GM12878 (cell line): ENCODE measurements around the gene RAB8A. TPM values are rescaled to one million over a fixed set of nuclear protein-coding genes. Genes with fewer than 3 reads are reported as not detected.
"Not testable (repeated sequence)": the region's sequence is repeated elsewhere in the genome, so short reads cannot be mapped to it uniquely, and the experiment has no call there.

Experiments
- ATAC-seq: fragments of 200-7000 bp; cut with Tn5 transposase; 3 replicates; pipeline ENCODE4 v1.9.1; 2020; ENCODE audit warnings: mild to moderate bottlenecking, moderate library complexity
- BruUV-seq: library from RNA; stranded (reverse); fragments of 400-500 nt; replicated peaks from 2 replicates; lab custom pipeline; 2021; lab: Mats Ljungman, UMichigan
- CTCF ChIA-PET: fragments of 300-600 bp; sonication (Branson Sonifier 250); formaldehyde crosslinking; extraction: SDS; loops from one replicate; lab custom pipeline; 2021; ENCODE audit warnings: inconsistent platforms; lab: Yijun Ruan, JAX
- POLR2A ChIA-PET: fragments of 350-600 bp; formaldehyde crosslinking; extraction: SDS; loops from one replicate; lab custom pipeline; 2021; ENCODE audit warnings: inconsistent platforms; lab: Charles Lee
- RAD21 ChIA-PET: fragments of 300-600 bp; sonication (Branson Sonifier 250); formaldehyde crosslinking; loops from one replicate; lab custom pipeline; 2023; ENCODE audit warnings: antibody characterized with exemption; ENCODE audit not compliant: unreplicated experiment; lab: Charles Lee
- SMC1A ChIA-PET: fragments of 300-600 bp; sonication (Branson Sonifier 250); formaldehyde crosslinking; loops from one replicate; lab custom pipeline; 2023; ENCODE audit not compliant: unreplicated experiment, uncharacterized antibody; lab: Charles Lee
- DNase-seq: peaks from one replicate; pipeline ENCODE4 v3.0.0-alpha.2; 2011; ENCODE audit warnings: low read depth, low spot score
- FAIRE-seq: peaks from 3 replicates; lab custom pipeline; 2011; peaks lifted over from hg19 to GRCh38; lab: Jason Lieb, UNC
- H2AFZ ChIP-seq: 2 replicates; pipeline ENCODE4 v1.6.0; 2011; ENCODE audit warnings: low read depth, low read length, control low read depth; ENCODE audit not compliant: control insufficient read depth
- H3K27ac ChIP-seq: 2 replicates; pipeline ENCODE4 v1.5.1; 2011; ENCODE audit warnings: control low read depth; ENCODE audit not compliant: control insufficient read depth, insufficient read depth
- H3K27me3 ChIP-seq, 2 experiments: replicated peaks in 1 of 2; 2 replicates each; pipeline versions ENCODE4 v1.6.0 to v1.6.1; 2011; ENCODE audit warnings: low read length in 1 of 2; ENCODE audit not compliant: control insufficient read depth in 2 of 2, insufficient read depth in 2 of 2
- H3K36me3 ChIP-seq, 2 experiments: 2 replicates each; pipeline ENCODE4 v1.5.1; 2011; ENCODE audit warnings: low read length in 1 of 2; ENCODE audit not compliant: control insufficient read depth in 2 of 2, insufficient read depth in 2 of 2
- H3K4me1 ChIP-seq: 2 replicates; pipeline ENCODE4 v1.6.1; 2011; ENCODE audit warnings: mild to moderate bottlenecking, low read length, moderate library complexity, mixed read lengths; ENCODE audit not compliant: control insufficient read depth, insufficient read depth
- H3K4me2 ChIP-seq: 2 replicates; pipeline ENCODE4 v1.6.0; 2011; ENCODE audit warnings: control low read depth; ENCODE audit not compliant: control insufficient read depth, insufficient read depth
- H3K4me3 ChIP-seq: fragments of 200-600 bp; sonication (generic); 2 replicates; pipeline ENCODE4 v1.5.1; 2016
- H3K79me2 ChIP-seq: 2 replicates; pipeline ENCODE4 v1.6.0; 2011; ENCODE audit warnings: low read length; ENCODE audit not compliant: control insufficient read depth, insufficient read depth
- H3K9ac ChIP-seq: 2 replicates; pipeline ENCODE4 v1.8.0; 2011; ENCODE audit warnings: low read length, control low read depth, mixed read lengths; ENCODE audit not compliant: control insufficient read depth, insufficient read depth
- H3K9me3 ChIP-seq: replicated peaks from 3 replicates; pipeline ENCODE4 v1.5.1; 2011; ENCODE audit warnings: mild to moderate bottlenecking, low read length; ENCODE audit not compliant: control insufficient read depth, insufficient read depth
- H4K20me1 ChIP-seq: 2 replicates; pipeline ENCODE4 v1.6.0; 2011; ENCODE audit not compliant: control insufficient read depth, insufficient read depth
- POLR2A ChIP-seq: IDR thresholded peaks from 2 replicates; pipeline ENCODE4 v1.6.1; 2011; ENCODE audit warnings: low read depth, mild to moderate bottlenecking, low read length
- POLR2AphosphoS5 ChIP-seq: IDR thresholded peaks from 2 replicates; pipeline ENCODE4 v1.6.1; 2011; ENCODE audit warnings: mild to moderate bottlenecking, low read length, inconsistent platforms
- WRNIP1 ChIP-seq: IDR thresholded peaks from 2 replicates; pipeline ENCODE4 v1.6.1; 2011; ENCODE audit warnings: low read depth, low read length, improper control_type of control experiment, borderline replicate concordance
- WGBS: methylation state at CpG from one replicate; pipeline ENCODE4 v1.1.6; 2016; ENCODE audit warnings: low lambda C conversion rate; ENCODE audit not compliant: insufficient replicate concordance, insufficient coverage; ENCODE audit errors: missing lambda C conversion rate; 5-methylcytosine and 5-hydroxymethylcytosine counted together
- in situ Hi-C: fragments of 300-500 bp; cut with MboI; formaldehyde crosslinking; loops from 9 replicates; pipeline ENCODE4 v1.14.3; 2018; ENCODE audit warnings: mixed read lengths
- intact Hi-C: fragments of 100-400 bp; cut with micrococcal nuclease; formaldehyde crosslinking; loops from one replicate; pipeline ENCODE4 v1.14.2; 2022; ENCODE audit not compliant: unreplicated experiment
- polyA plus RNA-seq, 11 experiments: library from polyadenylated mRNA; depleted of rRNA in 4 of 11; unstranded in 6 of 11; stranded (reverse) in 5 of 11; fragments of >200 nt; fragmentation: Nextera tagmentation in 4 of 11; fragmentation: Illumina TruSeq in 1 of 11; extraction: Ambion mirVana in 4 of 11; extraction: Trizol in 1 of 11; gene quantifications; 1 replicate in 1 of 11; 2 replicates in 10 of 11; pipeline versions ENCODE4 v1.2.1 to v1.2.3, GENCODE V29; 2011 to 2016; ENCODE audit warnings: inconsistent platforms in 2 of 11, missing spikeins in 2 of 11, low read depth in 1 of 11
- total RNA-seq, 4 experiments: library from RNA; depleted of rRNA in 3 of 4; stranded (reverse); fragments of >200 nt in 3 of 4; fragmentation: Illumina TruSeq in 1 of 4; extraction: Trizol in 1 of 4; gene quantifications; 2 replicates each; pipeline versions ENCODE4 v1.2.1 to v1.2.3, GENCODE V29; 2013 to 2021

Gene RAB8A
- total and polyA plus RNA-seq, 10 of the 15 experiments (the other 5 are each of a cell fraction or from before 2014, with no cell fraction given), result 23.9 to 314 (median 185) TPM

- Histone ChIP-seq H3K4me1 (peaks cover 60% of the 10 kb centered on the region), H3K9me3 (no peaks in the 10 kb centered on the region), H3K27me3 (no peaks in the 10 kb centered on the region), H3K4me2 (peak overlapping the region; percentile 30), H3K36me3 (peaks cover 52 to 68% of the 10 kb centered on the region in 2 experiments), H3K79me2 (peaks cover 64% of the 10 kb centered on the region), H4K20me1 (peaks cover 5% of the 10 kb centered on the region), H3K27ac (no peak overlapping the region), H3K4me3 (no peak overlapping the region), H3K9ac (no peak overlapping the region), H2AFZ (no peak overlapping the region)
- WGBS, result 51% methylated on average over 6 of the region's 6 CpGs
- SMC1A ChIA-PET, result interaction anchor here (1.6 to 3.1 kb wide), 2 partner anchors 27 to 44 kb away, joined by 7 to 9 read pairs; partner anchors contain the start of gene RAB8A
- no TSS peak for BruUV-seq
- ATAC-seq, result no peak
- no peak for FAIRE-seq
- CTCF ChIA-PET, result interaction anchor here (0.8 to 3.3 kb wide), 5 partner anchors 10 to 43 kb away, joined by 3 to 24 read pairs (median 4); partner anchors contain the start of gene RAB8A
- in situ Hi-C loops (no loop called here), intact Hi-C loops (no loop called here)
- RAD21 ChIA-PET, result interaction anchor here (0.6 to 1.7 kb wide), 6 partner anchors 9 to 97 kb away, joined by 3 to 5 read pairs (median 3); no protein-coding TSS in a partner anchor
- POLR2A ChIA-PET, result interaction anchor here (1.0 to 2.3 kb wide), 3 partner anchors 15 to 59 kb away, joined by 3 to 7 read pairs (median 4); partner anchors contain the start of gene HSH2D
- no peak for DNase-seq
- TF ChIP-seq POLR2A (0 out of 2 replicates have a peak, but pooled peaks have one; percentile 38), WRNIP1 (no peak)
Observed at GRCh38 chr19:16085115-16085514, 26.6 kb upstream of the RAB8A start.

GRCh38 chr19:16087404-16087803 lies 24.3 kb upstream of the RAB8A start:
- BruUV-seq, FAIRE-seq, RAD21 ChIA-PET: not testable (repeated sequence)

More at GRCh38 chr19:16087404-16087803, 24.3 kb upstream of the RAB8A start:
- intact Hi-C loops, result loop anchor here (2.0 kb wide), 1 partner anchor 23 kb away; the partner anchor contains the start of gene RAB8A
- ATAC-seq, DNase-seq, H4K20me1 ChIP-seq, H3K9me3 ChIP-seq, in situ Hi-C loops, H3K4me3 ChIP-seq, H2AFZ ChIP-seq, H3K4me2 ChIP-seq, H3K27me3 ChIP-seq, H3K27ac ChIP-seq, H3K9ac ChIP-seq: not testable (repeated sequence)
- Histone ChIP-seq H3K4me1 (peaks cover 38% of the 10 kb centered on the region), H3K36me3 (peaks cover 49 to 69% of the 10 kb centered on the region in 2 experiments), H3K79me2 (peaks cover 41% of the 10 kb centered on the region)
- WGBS, result 92% methylated on average over 11 of the region's 11 CpGs
- ChIA-PET CTCF (interaction anchor here (1.4 to 1.6 kb wide), 4 partner anchors 10 to 22 kb away, joined by 4 to 5 read pairs (median 4); no protein-coding TSS in a partner anchor), SMC1A (interaction anchor here (1.6 kb wide), 1 partner anchor 8 kb away, joined by 6 read pairs; no protein-coding TSS in a partner anchor), POLR2A (interaction anchor here (0.6 kb wide), 1 partner anchor 95 kb away, joined by 7 read pairs; no protein-coding TSS in a partner anchor)
- peak; percentile 32; the same call in 1 of the 2 replicates for TF ChIP-seq POLR2AphosphoS5
